C4-2B (cell line): Measurements from ENCODE around the gene PRTG.
A peak's percentile ranks its signal among the peaks of the same experiment; 100 is the strongest.

ENCODE experiments used
- CTCF ChIP-seq: fragments of 450-650 bp; conservative IDR thresholded peaks from 2 replicates; pipeline ENCODE4 v1.5.1; 2017; ENCODE audit warnings: mild to moderate bottlenecking
- ZFX ChIP-seq: fragments of 450-650 bp; IDR thresholded peaks from 2 replicates; pipeline ENCODE4 v1.6.1; 2017

GRCh38 chr15:55774113-55774970, 31.4 kb upstream of the PRTG start:
- TF ChIP-seq CTCF, result peak; percentile 84
- TF ChIP-seq ZFX, result no peak
